Stimulated activated memory B cell treated with anti-CD40 and anti-IgM and Interleukin-4, amounts not matched to agents 10 μg/mL and 1 μg/mL and 100 μg/mL, for 72 hours (primary cell): Measurements from ENCODE around the gene TSPAN14.
A peak's percentile ranks its signal among the peaks of the same experiment; 100 is the strongest.

Source experiments
- ATAC-seq: fragments of 150-1000 bp; cut with Tn5 transposase; 2 replicates; pipeline ENCODE4 v1.10.0; 2021
- H3K27ac Mint-ChIP-seq: one replicate; pipeline ENCODE4 v1.8.0; 2022; ENCODE audit warnings: mild to moderate bottlenecking, mixed read lengths
- H3K27me3 Mint-ChIP-seq: one replicate; pipeline ENCODE4 v1.8.0; 2022; ENCODE audit warnings: mixed read lengths
- H3K36me3 Mint-ChIP-seq: one replicate; pipeline ENCODE4 v1.8.0; 2022; ENCODE audit warnings: mixed read lengths
- H3K4me1 Mint-ChIP-seq: one replicate; pipeline ENCODE4 v1.8.0; 2022; ENCODE audit warnings: mixed read lengths
- H3K4me3 Mint-ChIP-seq: one replicate; pipeline ENCODE4 v1.8.0; 2022; ENCODE audit warnings: mild to moderate bottlenecking, moderate library complexity, mixed read lengths
- H3K9me3 Mint-ChIP-seq: one replicate; pipeline ENCODE4 v1.8.0; 2022; ENCODE audit warnings: mixed read lengths

Gene TSPAN14

GRCh38 chr10:80458263-80458625 is 4.1 kb downstream of the TSPAN14 start:
- no peak for ATAC-seq
- H3K4me3 Mint-ChIP-seq = no peak overlapping the region
- H3K4me1 Mint-ChIP-seq = peaks cover 85% of the 10 kb centered on the region
- H3K9me3 Mint-ChIP-seq = no peaks in the 10 kb centered on the region
- no peaks in the 10 kb centered on the region for H3K27me3 Mint-ChIP-seq
- peak overlapping the region; percentile 82 for H3K27ac Mint-ChIP-seq
- H3K36me3 Mint-ChIP-seq = no peaks in the 10 kb centered on the region

- no peak for ATAC-seq
- Mint-ChIP-seq H3K27ac (peak overlapping the region; percentile 82), H3K4me1 (peaks cover 85% of the 10 kb centered on the region), H3K4me3 (peak overlapping the region; percentile 27), H3K36me3 (no peaks in the 10 kb centered on the region), H3K27me3 (no peaks in the 10 kb centered on the region), H3K9me3 (no peaks in the 10 kb centered on the region)
These were observed 4.5 kb downstream of the TSPAN14 start for GRCh38 chr10:80458638-80459037.

GRCh38 chr10:80459047-80459865 is 5.1 kb downstream of the TSPAN14 start:
- H3K27ac Mint-ChIP-seq = peak overlapping the region; percentile 82
- no peaks in the 10 kb centered on the region for H3K9me3 Mint-ChIP-seq
- peak overlapping the region; percentile 53 for H3K4me3 Mint-ChIP-seq
- H3K4me1 Mint-ChIP-seq = peaks cover 88% of the 10 kb centered on the region
- H3K27me3 Mint-ChIP-seq = no peaks in the 10 kb centered on the region
- ATAC-seq = peak; percentile 65
- no peaks in the 10 kb centered on the region for H3K36me3 Mint-ChIP-seq

- H3K27ac Mint-ChIP-seq = peak overlapping the region; percentile 82
- H3K9me3 Mint-ChIP-seq = no peaks in the 10 kb centered on the region
- no peaks in the 10 kb centered on the region for H3K36me3 Mint-ChIP-seq
- peaks cover 93% of the 10 kb centered on the region for H3K4me1 Mint-ChIP-seq
- no peak overlapping the region for H3K4me3 Mint-ChIP-seq
- ATAC-seq = no peak
- no peaks in the 10 kb centered on the region for H3K27me3 Mint-ChIP-seq
These were observed 6.5 kb downstream of the TSPAN14 start for GRCh38 chr10:80460399-80461207.

DNA sequence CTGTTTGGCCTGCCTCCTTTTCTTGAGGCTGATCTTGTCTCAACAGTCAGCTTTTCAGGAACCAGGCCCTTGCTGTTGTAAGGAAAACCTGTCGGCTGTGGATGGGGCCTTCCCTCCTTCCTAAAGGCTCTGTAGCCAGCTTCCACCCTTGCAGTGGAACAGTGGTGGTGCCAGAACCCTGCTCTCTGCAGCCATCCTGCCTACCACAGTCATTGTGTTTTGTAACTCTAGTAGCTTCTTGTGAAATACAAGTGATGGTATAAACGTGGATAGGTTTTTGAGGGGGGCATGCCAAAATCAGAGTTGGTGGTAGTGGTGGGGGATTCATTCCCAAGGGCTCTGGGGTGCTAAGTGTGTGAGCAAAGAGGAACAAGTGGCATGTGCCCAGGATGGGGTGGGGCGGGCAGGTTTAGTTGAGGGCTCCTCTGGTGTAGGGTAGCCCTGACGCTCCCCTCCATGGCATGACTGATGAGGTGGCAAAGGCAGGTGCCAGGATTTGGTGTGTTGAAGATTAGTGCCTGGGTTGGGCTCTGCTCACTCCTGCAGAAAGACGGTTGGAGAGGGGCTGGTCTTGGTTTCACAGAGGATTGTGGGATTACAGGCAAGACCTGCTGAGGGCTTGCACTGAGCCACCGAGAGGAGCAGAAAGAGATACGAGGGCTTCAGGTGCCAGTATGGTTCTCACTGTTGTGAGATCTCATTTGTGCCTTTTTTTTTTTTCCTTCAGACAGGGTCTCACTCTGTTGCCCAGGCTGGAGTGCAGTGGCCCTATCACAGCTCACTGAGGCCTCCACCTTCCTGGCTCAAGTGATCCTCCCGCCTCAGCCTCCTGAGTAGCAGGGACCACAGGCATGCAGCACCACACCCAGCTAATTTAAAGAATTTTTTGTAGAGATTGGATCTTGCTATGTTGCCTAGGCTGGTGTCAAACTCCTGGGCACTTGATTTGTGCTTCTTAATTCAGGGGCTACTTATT is 7.4 kb downstream of the TSPAN14 start:
- peak overlapping the region; percentile 82 for H3K27ac Mint-ChIP-seq
- H3K4me3 Mint-ChIP-seq = no peak overlapping the region
- no peak for ATAC-seq

DNA sequence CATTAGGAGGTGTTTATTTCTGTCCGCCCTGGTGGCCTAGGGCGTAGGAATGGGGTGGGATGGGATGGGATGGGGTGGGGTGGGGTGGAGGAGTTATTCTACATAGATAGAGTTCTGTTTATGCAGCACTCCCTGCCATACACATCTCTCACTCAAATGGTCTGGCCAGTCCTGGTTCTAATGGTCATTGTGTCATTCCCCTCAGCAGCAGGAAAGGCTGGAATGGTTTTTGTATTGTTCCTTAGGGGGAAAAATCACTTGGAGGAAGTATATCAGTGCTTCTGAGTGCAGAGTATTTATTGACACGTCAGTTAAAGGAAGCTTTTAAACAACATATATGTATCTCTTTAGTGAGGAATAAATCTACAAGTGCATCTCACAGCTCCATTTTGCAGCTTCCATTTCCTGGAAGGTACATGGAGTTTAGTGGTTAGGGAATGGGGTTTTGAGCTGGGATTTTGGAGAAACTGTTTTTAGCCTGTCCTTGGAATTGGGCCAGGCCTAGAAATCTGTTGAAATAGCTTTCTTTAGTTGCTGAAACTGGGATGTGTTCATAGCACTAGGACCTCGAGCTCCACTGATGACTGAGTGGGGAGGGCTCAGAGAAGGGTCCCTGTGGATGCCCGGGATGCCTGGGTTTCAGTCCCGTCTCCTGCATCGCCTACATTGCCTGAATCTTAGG is 8.3 kb downstream of the TSPAN14 start:
- no peaks in the 10 kb centered on the region for H3K27me3 Mint-ChIP-seq

More for the DNA sequence above, 7.4 kb downstream of the TSPAN14 start:
- H3K36me3 Mint-ChIP-seq = no peaks in the 10 kb centered on the region
- no peaks in the 10 kb centered on the region for H3K27me3 Mint-ChIP-seq
- peaks cover 93% of the 10 kb centered on the region for H3K4me1 Mint-ChIP-seq
- no peaks in the 10 kb centered on the region for H3K9me3 Mint-ChIP-seq

GRCh38 chr10:80462981-80463741 is 9.1 kb downstream of the TSPAN14 start:
- no peaks in the 10 kb centered on the region for H3K27me3 Mint-ChIP-seq
- H3K36me3 Mint-ChIP-seq = no peaks in the 10 kb centered on the region

More for the DNA sequence above, 8.3 kb downstream of the TSPAN14 start:
- H3K4me3 Mint-ChIP-seq = no peak overlapping the region
- peaks cover 98% of the 10 kb centered on the region for H3K4me1 Mint-ChIP-seq
- no peaks in the 10 kb centered on the region for H3K36me3 Mint-ChIP-seq
- no peaks in the 10 kb centered on the region for H3K9me3 Mint-ChIP-seq
- no peak for ATAC-seq
- H3K27ac Mint-ChIP-seq = peak overlapping the region; percentile 82

DNA sequence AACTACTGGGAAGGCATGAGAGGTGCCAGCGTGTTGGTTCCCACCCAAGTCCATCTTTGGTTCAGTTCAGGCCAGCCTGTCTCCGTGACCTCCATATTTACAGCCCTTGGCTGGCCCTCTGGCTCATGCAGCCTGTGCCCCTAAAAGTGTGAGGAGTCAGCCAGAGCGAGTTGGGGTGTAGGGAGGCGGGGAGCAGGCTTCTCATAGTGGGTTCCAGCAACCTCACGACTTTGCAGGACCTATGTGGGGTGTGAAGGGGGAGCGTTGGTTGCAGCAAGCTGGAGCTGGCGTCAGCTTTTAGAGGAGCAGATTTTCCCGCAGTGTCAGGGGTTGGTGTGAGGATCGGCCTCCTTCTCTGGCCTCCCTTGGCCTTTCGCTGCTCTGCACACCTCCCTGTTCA is 9.8 kb downstream of the TSPAN14 start:
- no peaks in the 10 kb centered on the region for H3K27me3 Mint-ChIP-seq
- H3K4me3 Mint-ChIP-seq = no peak overlapping the region
- H3K9me3 Mint-ChIP-seq = no peaks in the 10 kb centered on the region
- ATAC-seq = no peak
- no peaks in the 10 kb centered on the region for H3K36me3 Mint-ChIP-seq
- peak overlapping the region; percentile 82 for H3K27ac Mint-ChIP-seq
- H3K4me1 Mint-ChIP-seq = peaks cover 96% of the 10 kb centered on the region

More at GRCh38 chr10:80462981-80463741, 9.1 kb downstream of the TSPAN14 start:
- Mint-ChIP-seq H3K9me3 (no peaks in the 10 kb centered on the region), H3K4me1 (peaks cover 100% of the 10 kb centered on the region), H3K27ac (peak overlapping the region; percentile 82), H3K4me3 (peak overlapping the region; percentile 50)
- peak; percentile 46 for ATAC-seq

- Mint-ChIP-seq H3K27ac (peak overlapping the region; percentile 82), H3K27me3 (no peaks in the 10 kb centered on the region), H3K4me1 (peaks cover 94% of the 10 kb centered on the region), H3K36me3 (peaks cover 8% of the 10 kb centered on the region), H3K4me3 (no peak overlapping the region), H3K9me3 (no peaks in the 10 kb centered on the region)
- ATAC-seq = no peak
These were observed 10.7 kb downstream of the TSPAN14 start for GRCh38 chr10:80464557-80465450.

DNA sequence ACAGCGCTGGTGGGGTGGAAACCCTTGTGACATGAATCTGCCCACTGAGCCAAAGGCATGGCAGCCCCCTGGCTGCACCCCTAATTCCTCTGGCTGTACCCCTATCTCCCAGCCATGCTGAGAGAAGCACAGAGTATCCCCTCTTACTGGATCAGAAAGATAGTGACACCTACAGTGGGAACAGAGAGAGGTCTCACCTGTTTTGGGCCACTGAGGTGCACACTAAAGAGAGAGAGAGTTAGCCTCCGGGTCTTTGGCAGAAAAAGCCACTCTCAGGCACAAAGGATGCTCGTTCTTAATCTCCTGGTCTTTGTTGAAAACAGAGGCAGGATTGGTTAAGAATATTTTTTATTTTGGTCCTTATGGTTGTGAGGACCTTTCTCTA is 11.3 kb downstream of the TSPAN14 start:
- Mint-ChIP-seq H3K9me3 (no peaks in the 10 kb centered on the region), H3K27me3 (no peaks in the 10 kb centered on the region), H3K27ac (peak overlapping the region; percentile 82), H3K4me1 (peaks cover 89% of the 10 kb centered on the region), H3K36me3 (peaks cover 8% of the 10 kb centered on the region), H3K4me3 (no peak overlapping the region)
- no peak for ATAC-seq

GRCh38 chr10:80465839-80466590 is 11.9 kb downstream of the TSPAN14 start:
- peak; percentile 78 for ATAC-seq
- Mint-ChIP-seq H3K4me3 (peak overlapping the region; percentile 54), H3K4me1 (peaks cover 89% of the 10 kb centered on the region), H3K36me3 (peaks cover 13% of the 10 kb centered on the region), H3K27ac (peak overlapping the region; percentile 82), H3K27me3 (no peaks in the 10 kb centered on the region), H3K9me3 (no peaks in the 10 kb centered on the region)

GRCh38 chr10:80466724-80467326 is 12.7 kb downstream of the TSPAN14 start:
- H3K36me3 Mint-ChIP-seq = peaks cover 15% of the 10 kb centered on the region
- H3K27ac Mint-ChIP-seq = peak overlapping the region; percentile 82
- H3K27me3 Mint-ChIP-seq = no peaks in the 10 kb centered on the region
- peaks cover 89% of the 10 kb centered on the region for H3K4me1 Mint-ChIP-seq
- no peak overlapping the region for H3K4me3 Mint-ChIP-seq
- no peaks in the 10 kb centered on the region for H3K9me3 Mint-ChIP-seq
- no peak for ATAC-seq
